Osteocyte (in vitro differentiated cells): Measurements from ENCODE around the gene OR1F1. TPM values are rescaled to one million over a fixed set of nuclear protein-coding genes. Genes with fewer than 3 reads are reported as not detected.
A peak's percentile ranks its signal among the peaks of the same experiment; 100 is the strongest.
"Not testable (repeated sequence)": the region's sequence is repeated elsewhere in the genome, so short reads cannot be mapped to it uniquely, and the experiment has no call there.

Experiments used
- DNase-seq: peaks from one replicate; pipeline ENCODE4 v3.0.0; 2021; ENCODE audit warnings: mixed read lengths; ENCODE audit not compliant: unreplicated experiment; ENCODE audit errors: extremely low spot score
- H3K27ac Mint-ChIP-seq: one replicate; pipeline ENCODE4 v1.8.0; 2021; ENCODE audit warnings: mild to moderate bottlenecking, mixed read lengths; ENCODE audit not compliant: unreplicated experiment
- H3K27me3 Mint-ChIP-seq: one replicate; pipeline ENCODE4 v1.8.0; 2021; ENCODE audit warnings: mixed read lengths; ENCODE audit not compliant: unreplicated experiment
- H3K36me3 Mint-ChIP-seq: one replicate; pipeline ENCODE4 v1.8.0; 2021; ENCODE audit warnings: mixed read lengths; ENCODE audit not compliant: unreplicated experiment
- H3K4me1 Mint-ChIP-seq: one replicate; pipeline ENCODE4 v1.8.0; 2021; ENCODE audit warnings: mixed read lengths; ENCODE audit not compliant: unreplicated experiment
- H3K4me3 Mint-ChIP-seq: one replicate; pipeline ENCODE4 v1.8.0; 2021; ENCODE audit warnings: mild to moderate bottlenecking, moderate library complexity, mixed read lengths; ENCODE audit not compliant: unreplicated experiment
- H3K9me3 Mint-ChIP-seq: one replicate; pipeline ENCODE4 v1.8.0; 2021; ENCODE audit warnings: mixed read lengths; ENCODE audit not compliant: unreplicated experiment
- CTCF ChIP-seq: fragments of 200-600 bp; sonication (generic); IDR thresholded peaks from 2 replicates; pipeline ENCODE4 v1.5.0; 2021; ENCODE audit warnings: antibody characterized with exemption, mild to moderate bottlenecking, moderate library complexity
- long read RNA-seq: library from polyadenylated mRNA; unstranded; transcript quantifications from one replicate; pipeline ENCODE4 v2.0.0, GENCODE V29; 2021
- total RNA-seq: library from RNA; stranded (reverse); gene quantifications from 2 replicates; pipeline ENCODE4 v1.2.1, GENCODE V29; 2021

Gene OR1F1
- total RNA-seq, result not detected in 2 replicates
- long read RNA-seq, result 0 reads

- Mint-ChIP-seq H3K4me1 (peaks cover 43% of the 10 kb centered on the region), H3K27me3 (peaks cover 30% of the 10 kb centered on the region)
- TF ChIP-seq CTCF, result no peak
Measured at GRCh38 chr16:3187798-3188674, at the start of gene OR1F1. Gene OR1F1, plus strand, starts transcription at chr16:3188204.

GRCh38 chr16:3138342-3138741 is 49.7 kb upstream of the OR1F1 start:
- no peaks in the 10 kb centered on the region for H3K27me3 Mint-ChIP-seq

More at GRCh38 chr16:3187798-3188674, at the start of gene OR1F1:
- Mint-ChIP-seq H3K9me3 (no peaks in the 10 kb centered on the region), H3K4me3 (peak within 1 kb of the TSS; percentile 85), H3K36me3 (no peaks in the 10 kb centered on the region), H3K27ac (peak within 1 kb of the TSS; percentile 69)
- no peak for DNase-seq

GRCh38 chr16:3138823-3139426 is 49.1 kb upstream of the OR1F1 start:
- Mint-ChIP-seq H3K27me3 (no peaks in the 10 kb centered on the region), H3K4me3 (no peak overlapping the region), H3K36me3 (peaks cover 17% of the 10 kb centered on the region), H3K4me1 (peaks cover 15% of the 10 kb centered on the region), H3K9me3 (no peaks in the 10 kb centered on the region), H3K27ac (no peak overlapping the region)
- no peak for TF ChIP-seq CTCF
- DNase-seq, result peak; percentile 78

More at GRCh38 chr16:3138342-3138741, 49.7 kb upstream of the OR1F1 start:
- TF ChIP-seq CTCF, result no peak
- no peak overlapping the region for H3K4me3 Mint-ChIP-seq
- H3K36me3 Mint-ChIP-seq, result peaks cover 17% of the 10 kb centered on the region
- H3K9me3 Mint-ChIP-seq, result no peaks in the 10 kb centered on the region
- DNase-seq, result peak; percentile 82
- no peak overlapping the region for H3K27ac Mint-ChIP-seq
- peaks cover 19% of the 10 kb centered on the region for H3K4me1 Mint-ChIP-seq

DNA sequence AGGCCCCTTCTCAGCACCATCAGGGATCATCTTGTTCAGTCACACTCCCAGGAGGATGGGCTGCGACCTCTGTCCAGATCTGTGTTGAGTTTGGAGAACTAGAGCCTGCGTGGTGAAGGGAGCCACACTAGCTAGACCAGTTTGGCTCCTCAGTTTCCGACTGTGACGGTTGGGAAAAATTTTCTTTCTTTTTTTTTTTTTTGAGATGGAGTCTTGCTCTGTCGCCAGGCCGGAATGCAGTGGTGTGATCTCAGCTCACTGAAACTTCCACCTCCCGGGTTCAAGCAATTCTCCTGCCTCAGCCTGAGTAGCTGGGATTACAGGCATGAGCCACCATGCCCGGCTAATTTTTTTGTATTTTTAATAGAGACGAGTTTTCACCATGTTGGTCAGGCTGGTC is 48.4 kb upstream of the OR1F1 start:
- Mint-ChIP-seq H3K4me1 (peaks cover 11% of the 10 kb centered on the region), H3K36me3 (peaks cover 17% of the 10 kb centered on the region)
- not testable (repeated sequence) for H3K4me3 Mint-ChIP-seq, DNase-seq, H3K27ac Mint-ChIP-seq, H3K9me3 Mint-ChIP-seq, H3K27me3 Mint-ChIP-seq

DNA sequence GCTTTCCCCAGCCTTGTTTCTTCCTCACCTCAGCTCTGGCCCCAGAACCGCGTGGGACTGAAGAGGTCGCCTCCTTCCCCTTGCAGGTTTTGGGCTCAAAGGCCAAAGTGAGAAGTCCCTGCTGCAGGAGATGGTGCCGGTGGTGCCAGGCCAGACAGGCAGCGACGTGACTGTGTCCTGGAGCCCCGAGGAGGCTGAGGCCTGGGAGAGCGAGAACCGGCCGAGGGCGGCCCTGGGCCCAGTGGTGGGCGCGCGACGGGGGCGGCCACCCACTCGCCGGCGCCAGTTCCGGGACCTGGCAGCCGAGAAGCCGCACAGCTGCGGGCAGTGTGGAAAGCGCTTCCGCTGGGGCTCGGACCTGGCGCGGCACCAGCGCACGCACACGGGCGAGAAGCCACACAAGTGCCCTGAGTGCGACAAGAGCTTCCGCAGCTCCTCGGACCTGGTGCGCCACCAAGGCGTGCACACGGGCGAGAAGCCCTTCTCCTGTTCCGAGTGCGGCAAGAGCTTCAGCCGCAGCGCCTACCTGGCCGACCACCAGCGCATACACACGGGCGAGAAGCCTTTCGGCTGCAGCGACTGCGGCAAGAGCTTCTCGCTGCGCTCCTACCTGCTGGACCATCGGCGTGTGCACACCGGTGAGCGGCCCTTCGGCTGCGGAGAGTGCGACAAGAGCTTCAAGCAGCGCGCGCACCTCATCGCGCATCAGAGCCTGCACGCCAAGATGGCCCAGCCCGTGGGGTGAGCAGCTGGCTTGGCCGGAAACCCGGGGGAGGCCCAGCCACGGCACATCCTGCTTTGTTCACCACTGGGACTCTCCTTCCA is 47.2 kb upstream of the OR1F1 start:
- Mint-ChIP-seq H3K36me3 (peaks cover 17% of the 10 kb centered on the region), H3K4me3 (no peak overlapping the region), H3K27me3 (no peaks in the 10 kb centered on the region), H3K9me3 (no peaks in the 10 kb centered on the region), H3K27ac (no peak overlapping the region), H3K4me1 (peaks cover 6% of the 10 kb centered on the region)
- no peak for TF ChIP-seq CTCF
- peak; percentile 81 for DNase-seq
